ENCODE results near the gene ATP9B.
"Not testable (repeated sequence)": the region's sequence is repeated elsewhere in the genome, so short reads cannot be mapped to it uniquely, and the experiment has no call there.

The ATP9B gene

DNA sequence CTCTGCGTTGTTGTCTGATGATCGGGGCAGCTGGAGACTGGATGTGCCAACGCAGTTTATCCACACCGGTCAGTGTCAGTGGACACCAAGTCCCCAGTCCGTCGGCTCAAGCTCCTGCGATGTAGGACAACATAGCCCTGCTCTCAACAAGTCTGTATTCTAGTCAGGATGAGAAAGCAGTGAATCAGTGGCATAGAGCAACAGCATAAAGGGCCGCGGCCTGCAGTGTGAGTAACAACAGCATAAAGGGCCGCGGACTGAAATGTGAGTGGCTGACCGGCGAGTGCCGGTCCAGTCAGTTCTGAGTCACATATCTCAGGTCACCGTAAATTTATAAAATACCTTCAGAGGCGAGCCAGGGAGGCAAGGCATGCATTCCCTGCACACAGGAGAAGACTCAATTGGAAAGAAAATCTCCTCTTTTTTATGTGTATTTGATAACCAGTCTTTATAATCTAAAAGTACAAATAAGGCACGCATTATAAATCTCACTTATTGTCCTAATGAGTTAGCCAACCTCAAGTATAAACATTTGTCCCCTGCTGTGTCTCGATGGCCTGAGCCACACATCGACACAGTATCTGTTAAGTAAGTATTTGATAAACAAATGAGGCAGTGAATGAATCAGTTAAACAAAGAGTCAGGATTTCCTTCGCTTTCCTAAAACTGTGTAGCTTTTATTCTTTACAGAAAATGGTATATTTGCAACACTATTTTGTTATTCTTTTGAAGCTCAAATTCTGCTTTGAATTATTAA lies 292.8 kb downstream of the ATP9B start:
- DNase-seq (ENCODE audit: low read depth), result peak; percentile 94

DNA sequence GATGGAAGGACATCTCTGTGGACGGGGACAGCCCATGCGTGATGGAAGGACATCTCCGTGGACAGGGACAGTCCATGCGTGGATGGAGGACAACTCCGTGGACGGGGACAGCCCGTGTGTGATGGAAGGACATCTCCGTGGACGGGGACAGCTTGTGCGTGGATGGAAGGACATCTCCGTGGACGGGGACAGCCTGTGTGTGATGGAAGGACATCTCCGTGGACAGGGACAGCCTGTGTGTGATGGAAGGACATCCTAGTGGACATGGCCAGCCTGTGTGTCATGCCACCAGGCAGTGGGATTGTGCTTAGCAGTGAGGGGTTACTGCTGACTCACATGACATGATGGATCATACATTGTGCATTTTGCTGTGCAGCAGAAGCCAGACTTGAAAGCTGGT lies 296.5 kb downstream of the ATP9B start:
- peak; percentile 7 for DNase-seq (ENCODE audit: low read depth)

DNA sequence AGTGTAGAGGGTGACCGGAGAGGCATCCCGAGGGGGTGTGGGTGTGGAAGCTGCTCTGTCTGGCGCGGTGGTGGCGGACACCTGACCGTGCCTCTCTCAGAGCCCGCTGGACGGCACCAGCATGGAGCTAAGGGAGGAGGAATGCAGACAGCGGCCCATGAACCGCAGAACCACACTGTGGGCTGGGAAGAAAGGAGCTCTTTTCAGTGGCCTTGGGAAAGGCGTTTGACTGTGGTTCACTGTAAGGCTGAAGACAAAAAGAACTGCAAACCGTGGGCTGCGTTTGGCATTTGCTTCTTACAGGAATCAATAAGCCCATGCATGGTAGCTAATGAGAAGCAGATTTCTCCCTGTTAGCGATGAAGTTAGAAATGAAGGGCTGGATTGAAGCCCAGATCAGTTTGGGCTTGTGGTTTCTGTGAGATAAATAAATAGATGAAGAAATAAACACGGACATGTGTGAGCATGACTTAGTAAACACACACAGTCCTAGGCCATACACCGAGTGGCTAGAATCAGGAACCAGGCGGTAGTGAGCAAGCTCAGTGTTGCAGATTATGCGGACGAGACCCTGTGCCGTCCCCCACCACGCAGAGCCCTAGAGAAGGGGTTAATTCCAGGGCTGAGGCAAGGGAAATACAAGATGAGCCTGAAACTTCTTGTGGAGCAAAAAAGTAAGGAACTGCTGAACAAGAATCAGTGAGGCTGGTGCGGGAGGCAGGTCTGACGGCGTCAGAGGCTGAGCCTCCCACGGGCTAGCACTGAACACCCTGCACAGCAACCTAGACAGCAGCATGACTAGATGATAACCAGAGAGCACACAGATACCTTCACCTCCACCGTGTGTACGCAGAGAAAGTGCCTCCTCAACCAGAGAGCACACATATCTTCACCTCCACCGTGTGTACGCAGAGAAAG lies 297.2 kb downstream of the ATP9B start:
- DNase-seq (ENCODE audit: low read depth), result no peak

DNA sequence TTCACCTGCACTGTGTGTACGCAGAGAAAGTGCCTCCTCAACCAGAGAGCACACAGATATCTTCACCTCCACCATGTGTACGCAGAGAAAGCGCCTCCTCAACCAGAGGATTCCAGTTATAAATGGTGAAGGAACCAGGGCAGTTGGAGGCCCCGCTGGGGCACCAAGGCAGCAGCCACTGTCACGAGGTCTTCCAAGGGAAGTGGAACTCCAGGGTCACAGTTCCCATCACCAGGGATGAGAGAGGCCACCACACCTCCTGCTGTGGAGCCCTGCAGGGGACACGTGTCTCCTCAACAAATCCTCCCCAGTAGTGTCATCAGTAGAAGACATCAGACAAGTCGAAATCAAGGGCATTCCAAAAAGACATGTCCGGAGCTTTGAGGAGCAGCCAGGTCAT lies 298.3 kb downstream of the ATP9B start:
- no peak for DNase-seq (ENCODE audit: low read depth)

DNA sequence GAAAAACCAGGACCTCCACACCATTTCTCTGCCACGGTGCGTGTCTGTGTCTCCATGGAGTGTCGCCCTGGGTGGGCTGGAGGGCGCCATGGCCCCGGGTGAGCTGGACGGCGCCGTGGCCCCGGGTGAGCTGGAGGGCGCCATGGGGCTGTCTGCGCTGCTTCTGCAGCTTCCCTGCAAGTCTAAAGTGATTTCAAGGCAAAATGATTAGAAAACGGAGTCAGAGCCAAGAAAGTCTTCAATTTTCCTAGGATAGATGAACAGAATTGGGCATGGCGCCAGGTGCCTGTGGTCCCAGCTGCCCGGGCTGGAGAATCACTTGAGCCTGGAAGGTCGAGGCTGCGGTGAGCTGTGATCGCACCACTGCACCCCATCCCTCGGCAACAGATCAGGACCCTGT lies 298.8 kb downstream of the ATP9B start:
- no peak for DNase-seq (ENCODE audit: low read depth)

DNA sequence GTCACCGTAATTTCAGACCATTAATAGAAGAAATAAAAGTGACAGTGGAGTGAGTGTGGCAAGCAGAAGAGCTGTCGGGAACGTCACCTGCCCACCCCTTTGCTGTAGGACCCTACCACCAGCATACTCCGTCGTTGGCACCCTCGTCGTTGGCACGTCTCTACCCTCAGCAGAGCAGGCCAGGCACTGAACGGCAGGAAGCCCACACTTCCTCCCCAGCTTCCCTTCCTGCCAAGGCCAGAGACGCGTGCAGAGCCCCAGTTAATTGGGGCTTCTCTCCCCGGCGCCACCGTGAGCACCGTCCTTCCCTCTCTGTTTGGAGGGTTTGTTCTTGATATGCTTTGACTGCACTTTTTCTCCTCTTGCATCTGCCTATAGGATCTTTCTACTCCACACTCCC lies 299.5 kb downstream of the ATP9B start:
- DNase-seq (ENCODE audit: low read depth), result no peak

DNA sequence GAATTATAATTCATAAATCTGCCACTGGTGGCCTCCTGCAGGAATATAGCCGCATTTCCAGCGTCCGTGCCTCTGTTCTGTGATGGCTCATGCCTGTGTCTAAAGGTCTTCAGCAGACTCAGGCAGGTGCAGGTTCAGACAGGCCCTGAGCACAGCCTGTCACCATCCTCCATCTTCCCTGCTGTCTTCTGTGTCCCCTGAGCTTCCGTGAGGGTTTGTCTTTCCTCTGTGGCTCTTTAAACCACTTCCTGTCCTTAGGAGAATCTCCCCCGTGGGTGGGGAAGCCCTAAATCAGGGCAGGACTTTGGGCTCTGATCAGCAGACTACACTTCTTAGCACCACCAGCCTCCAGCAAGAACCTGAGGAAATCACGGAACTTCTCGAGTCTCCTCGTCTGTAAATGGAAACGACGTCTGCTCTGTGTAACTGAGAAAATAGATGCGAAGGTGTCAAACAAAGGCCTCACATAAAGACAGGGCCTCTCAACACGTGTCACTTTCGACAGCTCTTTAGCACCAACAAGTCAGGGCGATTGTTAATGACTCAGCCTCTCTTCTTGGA lies 302.4 kb downstream of the ATP9B start:
- DNase-seq (ENCODE audit: low read depth), result no peak

DNA sequence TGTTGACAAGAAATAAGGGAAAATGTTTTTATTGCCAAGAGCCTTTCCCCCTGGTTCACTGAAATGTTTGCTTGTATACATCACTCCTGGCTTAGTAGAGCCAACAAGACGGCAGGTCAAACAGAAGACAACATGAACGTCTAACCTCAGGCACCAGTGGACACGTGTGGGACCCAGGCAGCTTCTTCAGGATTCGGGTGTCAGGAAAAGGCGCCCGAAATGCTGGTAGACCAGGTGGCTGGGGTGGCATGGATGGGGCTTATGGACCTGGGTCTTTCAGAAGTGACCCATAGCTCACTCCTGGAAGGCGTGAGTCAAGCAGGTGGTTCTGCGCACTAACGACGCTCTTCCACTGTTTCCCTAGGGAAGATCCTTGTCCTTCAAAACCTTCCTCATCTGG lies 303.3 kb downstream of the ATP9B start:
- DNase-seq (ENCODE audit: low read depth), result no peak

DNA sequence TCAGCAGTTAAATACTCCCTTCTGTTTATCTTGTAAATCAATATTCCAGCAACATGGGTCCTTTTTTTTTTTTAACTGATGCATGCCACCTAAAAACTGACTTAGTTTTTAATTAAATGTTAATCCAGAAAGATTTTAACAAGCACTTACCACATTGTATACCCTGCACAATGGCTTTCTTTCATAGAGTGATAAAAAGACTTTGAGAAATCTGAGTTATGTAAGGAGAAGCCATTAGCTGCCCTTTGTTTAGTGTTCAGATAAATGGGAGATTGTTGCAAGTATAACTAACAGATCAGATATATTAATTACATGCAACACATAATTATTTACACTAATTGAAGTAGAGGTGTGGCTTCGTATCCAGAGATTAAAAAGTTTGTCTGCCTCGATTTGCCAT lies 303.8 kb downstream of the ATP9B start:
- no peak for DNase-seq (ENCODE audit: low read depth)

DNA sequence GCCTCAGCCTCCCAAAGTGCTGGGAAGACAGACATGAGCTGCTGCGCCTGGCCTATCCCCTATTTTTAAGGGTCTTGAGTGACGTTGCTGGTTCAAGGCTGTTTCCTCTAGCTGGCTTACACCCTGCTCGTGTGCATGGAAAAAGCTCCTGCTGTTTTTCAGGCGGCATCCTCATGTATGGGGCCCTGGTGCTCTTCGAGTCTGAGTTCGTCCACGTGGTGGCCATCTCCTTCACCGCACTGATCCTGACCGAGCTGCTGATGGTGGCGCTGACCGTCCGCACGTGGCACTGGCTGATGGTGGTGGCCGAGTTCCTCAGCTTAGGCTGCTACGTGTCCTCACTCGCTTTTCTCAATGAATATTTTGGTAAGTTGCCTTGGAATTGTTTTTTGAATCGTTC lies 304.5 kb downstream of the ATP9B start:
- DNase-seq (ENCODE audit: low read depth), result no peak

DNA sequence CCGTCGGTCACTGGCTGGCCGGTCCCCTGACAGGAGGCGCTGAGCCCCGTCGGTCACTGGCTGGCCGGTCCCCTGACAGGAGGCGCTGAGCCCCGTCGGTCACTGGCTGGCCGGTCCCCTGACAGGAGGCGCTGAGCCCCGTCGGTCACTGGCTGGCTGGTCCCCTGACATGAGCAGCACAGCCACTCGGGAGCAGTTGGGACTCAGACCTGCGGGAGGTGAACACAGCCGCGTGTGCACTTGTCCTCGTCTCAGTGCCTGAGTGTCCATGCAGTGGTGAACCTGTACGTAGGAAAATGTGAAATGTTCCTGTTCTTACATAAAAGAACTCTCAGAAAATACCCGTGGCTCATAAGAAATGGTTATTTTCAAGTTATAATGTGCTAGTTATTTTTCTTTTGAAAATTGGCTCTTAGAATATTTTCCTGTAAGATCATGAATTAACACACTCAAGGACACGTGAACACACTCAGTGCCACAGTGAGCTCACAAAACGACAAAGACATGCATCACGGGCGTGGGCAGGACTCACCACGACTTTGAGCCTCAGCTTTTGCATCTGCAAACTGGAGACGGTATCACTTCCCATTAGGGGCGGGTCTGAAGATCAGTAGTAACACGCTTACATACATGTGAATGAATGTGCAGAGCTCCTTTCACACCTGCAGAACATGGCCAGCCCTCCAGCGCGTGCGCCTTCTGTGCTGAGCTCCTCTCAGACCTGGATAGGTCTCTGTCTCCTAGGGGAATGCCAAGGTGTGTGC lies 305.4 kb downstream of the ATP9B start:
- no peak for DNase-seq (ENCODE audit: low read depth)

DNA sequence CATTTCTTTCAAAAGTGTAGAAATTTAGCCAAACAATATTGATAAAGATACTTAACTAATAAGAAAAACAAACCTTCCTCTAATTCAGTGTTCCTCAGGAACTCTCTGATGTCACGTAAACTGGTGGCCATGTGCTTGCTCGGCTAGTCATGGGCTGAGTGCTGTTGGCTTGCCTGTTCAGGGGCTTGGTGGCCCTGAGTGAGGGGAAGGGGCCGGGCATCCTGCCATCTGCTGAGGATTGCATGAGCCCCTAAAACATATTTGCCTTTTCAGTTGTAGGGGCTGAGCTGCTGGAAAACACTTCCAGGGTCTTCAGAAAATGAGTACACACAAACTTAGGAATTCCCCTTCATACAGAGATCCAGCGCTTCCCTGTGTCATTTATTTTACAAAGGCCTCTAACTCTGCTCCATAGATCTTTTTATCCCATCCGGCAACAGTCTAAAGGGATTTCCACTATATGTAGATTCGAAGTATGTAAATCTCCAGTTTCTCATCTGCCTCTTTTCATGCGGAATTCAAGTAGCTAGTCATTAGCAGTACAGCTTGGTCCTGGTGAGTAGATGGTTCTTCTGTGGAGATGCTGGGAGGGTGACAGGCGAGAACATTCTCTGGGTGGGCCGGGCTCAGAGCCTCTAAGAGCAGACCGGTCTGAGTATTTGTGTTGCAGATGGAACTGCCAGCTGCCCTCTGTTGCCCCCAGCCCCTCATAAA lies 306.4 kb downstream of the ATP9B start:
- DNase-seq (ENCODE audit: low read depth), result no peak

DNA sequence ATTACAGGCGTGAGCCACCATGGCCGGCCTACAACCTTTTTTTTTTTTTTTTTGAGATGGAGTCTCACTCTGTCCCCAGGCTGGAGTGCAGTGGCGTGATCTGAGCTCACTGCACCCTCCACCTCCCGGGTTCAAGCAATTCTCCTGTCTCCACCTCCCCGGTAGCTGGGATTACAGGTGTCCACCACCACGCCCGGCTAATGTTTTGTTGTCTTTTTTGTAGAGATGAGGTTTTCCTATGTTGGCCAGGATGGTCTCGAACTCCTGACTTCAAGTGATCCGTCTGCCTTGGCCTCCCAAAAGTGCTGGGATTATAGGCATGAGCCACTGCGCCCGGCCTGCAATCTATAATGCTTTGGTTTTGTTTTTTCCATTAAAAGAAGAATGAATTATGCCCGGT lies 307.5 kb downstream of the ATP9B start:
- not testable (repeated sequence) for DNase-seq (ENCODE audit: low read depth)

DNA sequence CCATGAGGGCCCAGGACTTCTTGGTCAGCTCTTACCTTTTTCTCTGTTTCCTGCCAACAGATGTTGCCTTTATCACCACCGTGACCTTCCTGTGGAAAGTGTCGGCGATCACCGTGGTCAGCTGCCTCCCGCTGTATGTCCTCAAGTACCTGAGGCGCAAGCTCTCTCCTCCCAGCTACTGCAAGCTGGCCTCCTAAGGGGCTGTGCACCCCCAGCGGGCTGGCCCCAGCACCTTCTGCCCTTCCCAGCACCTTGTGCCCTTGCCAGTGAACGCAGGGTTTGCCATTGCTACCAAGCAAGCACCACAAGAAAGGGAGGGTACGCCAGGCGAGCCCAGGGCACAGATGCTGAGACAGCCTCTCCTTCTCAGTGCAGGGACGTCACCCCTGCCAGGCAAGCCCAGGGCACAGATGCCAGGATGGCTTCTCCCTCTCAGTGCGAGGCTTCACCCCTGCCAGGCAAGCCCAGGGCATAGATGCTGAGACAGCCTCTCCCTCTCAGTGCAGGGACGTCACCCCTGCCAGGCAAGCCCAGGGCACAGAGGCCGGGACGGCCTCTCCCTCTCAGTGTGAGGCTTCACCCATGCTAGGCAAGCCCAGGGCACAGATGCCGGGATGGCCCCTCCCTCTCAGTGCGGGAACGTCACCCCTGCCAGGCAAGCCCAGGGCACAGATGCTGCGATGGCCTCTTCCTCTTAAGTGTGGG lies 308.1 kb downstream of the ATP9B start:
- DNase-seq (ENCODE audit: low read depth), result no peak

DNA sequence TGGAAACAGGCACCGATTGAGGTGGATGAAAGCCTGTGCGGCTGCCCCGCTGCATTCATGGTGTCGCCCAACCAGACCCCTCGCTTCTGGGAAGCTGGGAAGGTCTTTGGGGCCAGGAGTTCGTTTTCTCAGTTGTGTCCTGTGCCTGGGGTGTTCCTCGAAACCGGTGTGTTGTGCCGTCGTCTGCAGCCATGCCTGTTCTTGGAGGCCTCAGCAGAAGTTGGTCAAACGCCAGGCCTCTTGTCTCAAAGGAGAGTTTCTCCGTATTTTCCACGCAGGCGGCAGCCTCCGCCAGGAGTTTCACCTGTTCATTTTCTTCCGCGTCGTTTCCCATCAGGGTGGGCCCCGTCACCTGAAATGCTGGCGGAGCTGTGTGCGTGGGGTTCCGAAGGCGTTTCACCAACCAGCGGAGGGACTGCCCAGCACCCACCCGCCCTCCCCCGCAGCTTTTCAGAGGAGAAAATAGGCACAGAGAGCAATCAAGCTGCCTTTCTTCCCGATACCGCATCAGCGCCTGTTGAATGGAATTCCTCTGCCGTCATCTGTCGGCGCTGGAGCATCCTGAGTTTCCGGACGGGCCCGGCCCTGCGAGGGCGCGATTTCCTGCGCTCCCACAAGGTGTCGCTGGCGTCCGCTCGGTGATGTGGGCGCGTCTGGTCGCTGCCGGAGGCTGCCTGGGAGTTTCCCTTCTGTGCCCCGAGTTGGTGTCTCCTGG lies 309.5 kb downstream of the ATP9B start:
- peak; percentile 67 for DNase-seq (ENCODE audit: low read depth)

DNA sequence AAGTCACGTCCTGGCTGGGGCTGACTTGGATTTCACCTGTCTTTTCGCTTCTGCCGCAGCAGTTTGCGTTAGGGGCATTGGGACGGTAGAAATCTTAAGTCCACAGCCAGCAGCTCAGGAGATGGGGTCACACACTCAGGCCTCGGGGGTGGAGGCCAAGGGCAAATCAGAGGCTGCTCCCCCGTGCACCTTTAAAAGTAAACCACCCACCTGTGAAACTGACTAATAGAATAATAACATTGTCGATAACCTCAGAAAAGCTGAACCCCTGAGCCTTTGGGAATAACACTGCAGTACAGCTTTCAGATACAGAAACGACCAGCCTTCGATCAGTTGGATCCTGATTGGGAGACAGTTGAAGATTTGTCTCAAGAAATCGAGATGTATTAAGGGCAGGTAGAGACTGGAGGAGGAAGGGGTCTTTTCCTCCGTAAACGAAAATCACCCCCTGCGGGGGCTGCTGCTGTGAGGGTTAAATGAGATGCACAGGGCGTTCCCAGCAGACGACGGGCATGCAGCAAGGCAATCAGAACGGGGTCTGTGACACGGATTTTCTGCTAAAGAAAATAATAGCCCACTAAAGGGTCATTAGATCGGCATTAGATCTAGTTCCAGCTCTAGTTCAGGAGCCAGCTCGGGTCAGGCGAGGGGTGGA lies 310.2 kb downstream of the ATP9B start:
- no peak for DNase-seq (ENCODE audit: low read depth)

DNA sequence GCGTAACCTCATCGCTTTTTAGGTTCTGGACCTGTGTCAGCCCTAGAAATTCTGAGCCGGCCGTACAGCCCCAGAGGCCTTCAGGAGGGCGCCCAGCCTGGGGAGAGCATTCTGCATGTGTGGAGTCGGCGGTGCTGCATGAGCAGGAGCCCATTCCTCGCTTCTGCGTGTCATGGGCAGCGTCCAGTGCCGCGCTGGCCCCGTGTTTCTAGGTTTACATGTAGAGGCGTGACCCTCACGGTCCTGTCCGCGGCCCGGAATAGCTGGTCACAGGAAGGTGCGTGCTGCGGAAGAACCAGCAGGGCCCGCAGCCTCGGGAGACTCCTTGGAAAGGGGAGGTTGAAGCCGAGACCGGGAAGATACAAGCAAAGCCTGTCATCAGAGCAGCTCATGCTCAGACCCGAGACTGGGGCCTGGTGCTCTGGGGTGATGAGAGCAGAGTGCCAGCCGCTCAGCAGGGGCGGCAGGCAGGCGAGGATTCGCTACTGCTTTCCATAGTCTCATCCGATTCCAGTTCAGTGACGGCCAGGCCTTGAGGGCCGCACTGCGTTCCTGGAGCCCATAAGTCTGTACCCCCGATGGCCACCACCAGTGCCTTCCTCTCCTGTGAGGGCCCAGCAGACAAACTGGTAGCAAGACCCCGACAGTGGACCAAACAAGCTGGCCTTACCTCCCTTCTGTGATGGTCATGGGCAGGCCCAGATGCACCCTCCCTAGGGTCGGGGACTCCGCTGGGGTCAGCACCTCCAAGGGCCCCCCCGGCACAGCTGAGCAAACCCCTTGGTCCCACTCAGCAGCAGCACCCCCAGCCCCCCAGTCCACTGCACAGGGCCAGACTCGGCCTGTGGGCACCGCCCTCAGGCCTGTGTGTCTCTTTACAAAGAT lies 311.0 kb downstream of the ATP9B start:
- no peak for DNase-seq (ENCODE audit: low read depth)

Data from ELR (cell line).